Neural progenitor cell (in vitro differentiated cells): ENCODE results near the gene SDHC. TPM values are rescaled to one million over a fixed set of nuclear protein-coding genes. Genes with fewer than 3 reads are reported as not detected.

Experiments
- DNase-seq: peaks from one replicate; pipeline ENCODE4 v3.0.0-alpha.2; 2016; ENCODE audit warnings: low spot score
- H2AFZ ChIP-seq: fragments of 200-600 bp; sonication (generic); replicated peaks from 2 replicates; pipeline ENCODE4 v1.6.1; 2016; ENCODE audit warnings: antibody characterized with exemption
- H3F3A ChIP-seq: fragments of 200-600 bp; sonication (generic); 2 replicates; pipeline ENCODE4 v1.6.1; 2016; ENCODE audit warnings: antibody characterized with exemption, low read depth
- H3K27ac ChIP-seq: fragments of 200-600 bp; sonication (generic); 2 replicates; pipeline ENCODE4 v1.5.1; 2016; ENCODE audit warnings: mild to moderate bottlenecking
- H3K27me3 ChIP-seq: fragments of 200-600 bp; sonication (generic); 2 replicates; pipeline ENCODE4 v1.6.1; 2016; ENCODE audit warnings: mild to moderate bottlenecking, moderate library complexity
- H3K36me3 ChIP-seq: fragments of 200-600 bp; sonication (generic); 2 replicates; pipeline ENCODE4 v1.5.1; 2016
- H3K4me1 ChIP-seq: fragments of 200-600 bp; sonication (generic); 2 replicates; pipeline ENCODE4 v1.6.1; 2016; ENCODE audit warnings: mixed run types
- H3K4me2 ChIP-seq: fragments of 200-600 bp; sonication (generic); 2 replicates; pipeline ENCODE4 v1.6.1; 2016
- H3K4me3 ChIP-seq: fragments of 200-600 bp; sonication (generic); 2 replicates; pipeline ENCODE4 v1.5.1; 2016
- H3K79me2 ChIP-seq: fragments of 200-600 bp; sonication (generic); 2 replicates; pipeline ENCODE4 v1.6.1; 2016; ENCODE audit warnings: low read depth
- H3K9ac ChIP-seq: fragments of 200-600 bp; sonication (generic); 2 replicates; pipeline ENCODE4 v1.6.1; 2016
- H3K9me3 ChIP-seq: fragments of 200-600 bp; sonication (generic); 2 replicates; pipeline ENCODE4 v1.5.1; 2016; ENCODE audit warnings: low read depth
- H4K20me1 ChIP-seq: fragments of 200-600 bp; sonication (generic); 2 replicates; pipeline ENCODE4 v1.6.1; 2016; ENCODE audit warnings: low read depth
- H3K27ac Mint-ChIP-seq: 3 replicates; pipeline ENCODE4 v1.8.0; 2021; ENCODE audit warnings: mixed read lengths
- H3K27me3 Mint-ChIP-seq: 2 replicates; pipeline ENCODE4 v1.8.0; 2022; ENCODE audit warnings: low read depth, mild to moderate bottlenecking, inconsistent platforms, moderate library complexity, mixed read lengths; ENCODE audit not compliant: insufficient read depth
- H3K36me3 Mint-ChIP-seq: 3 replicates; pipeline ENCODE4 v1.8.0; 2021; ENCODE audit warnings: mixed read lengths
- H3K4me1 Mint-ChIP-seq: 3 replicates; pipeline ENCODE4 v1.8.0; 2021; ENCODE audit warnings: mixed read lengths
- H3K4me3 Mint-ChIP-seq: 3 replicates; pipeline ENCODE4 v1.8.0; 2021; ENCODE audit warnings: mild to moderate bottlenecking, moderate library complexity, mixed read lengths
- H3K9me3 Mint-ChIP-seq: 3 replicates; pipeline ENCODE4 v1.8.0; 2020; ENCODE audit warnings: mixed read lengths
- CTCF ChIP-seq: fragments of 200-600 bp; sonication (generic); IDR thresholded peaks from 2 replicates; pipeline ENCODE4 v1.5.1; 2017; ENCODE audit warnings: antibody characterized with exemption, mild to moderate bottlenecking
- EZH2 ChIP-seq: fragments of 200-600 bp; sonication (generic); IDR thresholded peaks from 2 replicates; pipeline ENCODE4 v1.6.1; 2017; ENCODE audit warnings: antibody characterized with exemption, mild to moderate bottlenecking, moderate library complexity
- EZH2phosphoT487 ChIP-seq: fragments of 200-600 bp; sonication (generic); IDR thresholded peaks from 2 replicates; pipeline ENCODE4 v1.6.1; 2017; ENCODE audit warnings: antibody characterized with exemption
- total RNA-seq: library from RNA; depleted of rRNA; stranded (reverse); fragments of >200 nt; gene quantifications from 2 replicates; pipeline ENCODE4 v1.2.3, GENCODE V29; 2015; ENCODE audit warnings: low replicate concordance

The SDHC gene
- total RNA-seq, 1 donor from 2014 or later = 61.2 TPM

- DNase-seq = no peak
- no peak overlapping the region for H3K27ac Mint-ChIP-seq
- H3K9me3 Mint-ChIP-seq = no peaks in the 10 kb centered on the region
- Histone ChIP-seq H3K36me3 (no peaks in the 10 kb centered on the region), H3F3A (no peaks in the 10 kb centered on the region), H4K20me1 (no peaks in the 10 kb centered on the region), H3K27me3 (no peaks in the 10 kb centered on the region), H3K27ac (no peak overlapping the region), H3K4me3 (no peak overlapping the region), H3K9me3 (no peaks in the 10 kb centered on the region), H3K9ac (no peak overlapping the region), H3K4me2 (no peak overlapping the region), H3K4me1 (no peaks in the 10 kb centered on the region), H2AFZ (no peak overlapping the region), H3K79me2 (no peaks in the 10 kb centered on the region)
- no peak overlapping the region for H3K4me3 Mint-ChIP-seq
- H3K27me3 Mint-ChIP-seq = peaks cover 5% of the 10 kb centered on the region
- TF ChIP-seq EZH2 = no peak
- no peak for TF ChIP-seq EZH2phosphoT487
- no peak for TF ChIP-seq CTCF
- H3K36me3 Mint-ChIP-seq = no peaks in the 10 kb centered on the region
- H3K4me1 Mint-ChIP-seq = no peaks in the 10 kb centered on the region
Measured at GRCh38 chr1:161373442-161373841, 59.3 kb downstream of the SDHC start.

- H2AFZ ChIP-seq = no peak overlapping the region
- H3K4me2 ChIP-seq = no peak overlapping the region
- no peaks in the 10 kb centered on the region for H3K4me1 Mint-ChIP-seq
- H3F3A ChIP-seq = no peaks in the 10 kb centered on the region
- H3K36me3 ChIP-seq = no peaks in the 10 kb centered on the region
- no peaks in the 10 kb centered on the region for H3K79me2 ChIP-seq
- no peak overlapping the region for H3K4me3 Mint-ChIP-seq
- no peaks in the 10 kb centered on the region for H3K27me3 ChIP-seq
- H3K27ac Mint-ChIP-seq = no peak overlapping the region
- no peak for TF ChIP-seq EZH2
- no peak for TF ChIP-seq EZH2phosphoT487
- peak; percentile 33 for TF ChIP-seq CTCF
- no peak for DNase-seq
- H3K27me3 Mint-ChIP-seq = peaks cover 5% of the 10 kb centered on the region
- H3K9me3 Mint-ChIP-seq = no peaks in the 10 kb centered on the region
- no peak overlapping the region for H3K4me3 ChIP-seq
- no peaks in the 10 kb centered on the region for H3K36me3 Mint-ChIP-seq
- H3K9ac ChIP-seq = no peak overlapping the region
- no peaks in the 10 kb centered on the region for H4K20me1 ChIP-seq
- H3K4me1 ChIP-seq = no peaks in the 10 kb centered on the region
- no peak overlapping the region for H3K27ac ChIP-seq
- no peaks in the 10 kb centered on the region for H3K9me3 ChIP-seq
Measured at GRCh38 chr1:161374373-161374772, 60.2 kb downstream of the SDHC start.

- no peak overlapping the region for H3K4me3 ChIP-seq
- H4K20me1 ChIP-seq = no peaks in the 10 kb centered on the region
- no peak overlapping the region for H3K27ac ChIP-seq
- H3K27me3 ChIP-seq = no peaks in the 10 kb centered on the region
- H3K4me1 Mint-ChIP-seq = no peaks in the 10 kb centered on the region
- H3K36me3 ChIP-seq = no peaks in the 10 kb centered on the region
- no peak overlapping the region for H3K4me2 ChIP-seq
- no peak overlapping the region for H3K4me3 Mint-ChIP-seq
- TF ChIP-seq EZH2phosphoT487 = no peak
- no peaks in the 10 kb centered on the region for H3K9me3 Mint-ChIP-seq
- no peaks in the 10 kb centered on the region for H3K9me3 ChIP-seq
- peaks cover 3% of the 10 kb centered on the region for H3K27me3 Mint-ChIP-seq
- H3K9ac ChIP-seq = no peak overlapping the region
- H3K27ac Mint-ChIP-seq = no peak overlapping the region
- no peaks in the 10 kb centered on the region for H3K36me3 Mint-ChIP-seq
- H2AFZ ChIP-seq = no peak overlapping the region
- DNase-seq = no peak
- no peaks in the 10 kb centered on the region for H3F3A ChIP-seq
- H3K79me2 ChIP-seq = no peaks in the 10 kb centered on the region
- no peaks in the 10 kb centered on the region for H3K4me1 ChIP-seq
Measured at GRCh38 chr1:161378014-161378413, 63.8 kb downstream of the SDHC start.

- Mint-ChIP-seq H3K4me1 (no peaks in the 10 kb centered on the region), H3K9me3 (no peaks in the 10 kb centered on the region), H3K27ac (no peak overlapping the region), H3K27me3 (peaks cover 2% of the 10 kb centered on the region), H3K4me3 (no peak overlapping the region), H3K36me3 (no peaks in the 10 kb centered on the region)
- no peak overlapping the region for H3K27ac ChIP-seq
- H3K27me3 ChIP-seq = no peaks in the 10 kb centered on the region
- H3K79me2 ChIP-seq = no peaks in the 10 kb centered on the region
- no peaks in the 10 kb centered on the region for H3K4me1 ChIP-seq
- H3F3A ChIP-seq = no peaks in the 10 kb centered on the region
- no peaks in the 10 kb centered on the region for H3K36me3 ChIP-seq
- no peak overlapping the region for H3K4me2 ChIP-seq
- no peak overlapping the region for H3K4me3 ChIP-seq
- TF ChIP-seq EZH2phosphoT487 (no peak), EZH2 (no peak), CTCF (no peak)
- peak; percentile 9 for DNase-seq
- no peak overlapping the region for H3K9ac ChIP-seq
- no peaks in the 10 kb centered on the region for H3K9me3 ChIP-seq
- H2AFZ ChIP-seq = no peak overlapping the region
- H4K20me1 ChIP-seq = no peaks in the 10 kb centered on the region
Measured at GRCh38 chr1:161379071-161379470, 64.9 kb downstream of the SDHC start.
